Hepatocyte (in vitro differentiated cells): ENCODE data around the gene MZF1. TPM values are rescaled to one million over a fixed set of nuclear protein-coding genes. Genes with fewer than 3 reads are reported as not detected.
"Not testable (repeated sequence)": the region's sequence is repeated elsewhere in the genome, so short reads cannot be mapped to it uniquely, and the experiment has no call there.

Experiments used
- DNase-seq: peaks from one replicate; pipeline ENCODE4 v3.0.0-alpha.2; 2016; ENCODE audit warnings: low spot score
- H2AFZ ChIP-seq: fragments of 200-600 bp; sonication (generic); 2 replicates; pipeline ENCODE4 v1.6.0; 2016; ENCODE audit warnings: antibody characterized with exemption, mild to moderate bottlenecking
- H3K27ac ChIP-seq: fragments of 200-600 bp; sonication (generic); 2 replicates; pipeline ENCODE4 v1.5.1; 2016; ENCODE audit warnings: mild to moderate bottlenecking
- H3K27me3 ChIP-seq: fragments of 200-600 bp; sonication (generic); 2 replicates; pipeline ENCODE4 v1.6.1; 2016
- H3K36me3 ChIP-seq: fragments of 200-600 bp; sonication (generic); replicated peaks from 2 replicates; pipeline ENCODE4 v1.5.1; 2016; ENCODE audit warnings: low read depth; ENCODE audit not compliant: insufficient read depth
- H3K4me1 ChIP-seq: fragments of 200-600 bp; sonication (generic); 2 replicates; pipeline ENCODE4 v1.5.1; 2016; ENCODE audit warnings: mild to moderate bottlenecking, moderate library complexity; ENCODE audit not compliant: insufficient read depth
- H3K4me2 ChIP-seq: fragments of 200-600 bp; sonication (generic); 2 replicates; pipeline ENCODE4 v1.6.0; 2016
- H3K4me3 ChIP-seq: fragments of 200-600 bp; sonication (generic); 2 replicates; pipeline ENCODE4 v1.5.1; 2016; ENCODE audit warnings: mild to moderate bottlenecking
- H3K79me2 ChIP-seq: fragments of 200-600 bp; sonication (generic); 2 replicates; pipeline ENCODE4 v1.6.0; 2017; ENCODE audit warnings: mild to moderate bottlenecking
- H3K9me2 ChIP-seq: fragments of 200-600 bp; sonication (generic); replicated peaks from 2 replicates; pipeline ENCODE4 v1.6.0; 2017; ENCODE audit warnings: mild to moderate bottlenecking; ENCODE audit not compliant: insufficient read depth
- H3K9me3 ChIP-seq: fragments of 200-600 bp; sonication (generic); 2 replicates; pipeline ENCODE4 v1.5.1; 2016; ENCODE audit warnings: low read depth, mild to moderate bottlenecking
- H4K20me1 ChIP-seq: fragments of 200-600 bp; sonication (generic); 2 replicates; pipeline ENCODE4 v1.6.0; 2016; ENCODE audit warnings: mild to moderate bottlenecking; ENCODE audit not compliant: insufficient read depth, poor library complexity, severe bottlenecking
- CTCF ChIP-seq: fragments of 200-600 bp; sonication (generic); IDR thresholded peaks from 2 replicates; pipeline ENCODE4 v1.5.1; 2016; ENCODE audit warnings: antibody characterized with exemption, mild to moderate bottlenecking; ENCODE audit not compliant: poor library complexity
- EZH2 ChIP-seq: fragments of 200-600 bp; sonication (generic); IDR thresholded peaks from 2 replicates; pipeline ENCODE4 v1.6.1; 2016; ENCODE audit warnings: antibody characterized with exemption, mild to moderate bottlenecking, borderline replicate concordance
- EZH2phosphoT487 ChIP-seq: fragments of 200-600 bp; sonication (generic); IDR thresholded peaks from one replicate; pipeline ENCODE4 v1.6.1; 2018; ENCODE audit warnings: antibody characterized with exemption, mild to moderate bottlenecking, low read depth, moderate library complexity; ENCODE audit not compliant: unreplicated experiment, severe bottlenecking
- WGBS: methylation state at CpG from one replicate; pipeline ENCODE4 v1.1.6; 2016; ENCODE audit warnings: low lambda C conversion rate; ENCODE audit errors: missing lambda C conversion rate; 5-methylcytosine and 5-hydroxymethylcytosine counted together
- polyA plus RNA-seq: library from polyadenylated mRNA; unstranded; fragments of >200 nt; fragmentation: Nextera tagmentation; extraction: Ambion mirVana; gene quantifications from 2 replicates; pipeline ENCODE4 v1.2.1, GENCODE V29; 2016
- total RNA-seq: library from RNA; depleted of rRNA; stranded (reverse); fragments of >200 nt; gene quantifications from 2 replicates; pipeline ENCODE4 v1.2.3, GENCODE V29; 2014

The MZF1 gene
- total RNA-seq (19.0 and 23.5 TPM in 2 replicates), polyA plus RNA-seq (19.9 and 29.0 TPM in 2 replicates)

GRCh38 chr19:58572818-58573657 lies at the start of gene MZF1:
TSS of gene MZF1 (minus strand) at chr19:58573335. CDS start at chr19:58571389, 1,946 bp downstream.
- Histone ChIP-seq H3K79me2 (peaks cover 22% of the 10 kb centered on the region), H2AFZ (peak within 1 kb of the TSS; percentile 13), H4K20me1 (no peaks in the 10 kb centered on the region), H3K27me3 (no peaks in the 10 kb centered on the region), H3K4me3 (peak within 1 kb of the TSS; percentile 31), H3K4me1 (peaks cover 9% of the 10 kb centered on the region), H3K4me2 (peak within 1 kb of the TSS; percentile 81), H3K36me3 (no peaks in the 10 kb centered on the region), H3K27ac (peak within 1 kb of the TSS; percentile 94), H3K9me3 (no peaks in the 10 kb centered on the region), H3K9me2 (no peaks in the 10 kb centered on the region)
- TF ChIP-seq EZH2, result no peak
- no peak for TF ChIP-seq CTCF
- no peak for TF ChIP-seq EZH2phosphoT487
- DNase-seq, result peak; percentile 100
- WGBS, result 1% methylated on average over 46 of the region's 75 CpGs

- not testable (repeated sequence) for DNase-seq, H3K9me2 ChIP-seq, H3K4me3 ChIP-seq, H3K36me3 ChIP-seq, H2AFZ ChIP-seq, H3K27ac ChIP-seq, H4K20me1 ChIP-seq, H3K9me3 ChIP-seq, H3K4me1 ChIP-seq, H3K27me3 ChIP-seq, H3K79me2 ChIP-seq, H3K4me2 ChIP-seq
- no CpG with 5 or more reads among the region's 28 CpGs for WGBS
Observed at GRCh38 chr19:58607213-58607612, 34.1 kb upstream of the MZF1 start.

GRCh38 chr19:58606251-58606896 lies 33.2 kb upstream of the MZF1 start:
- not testable (repeated sequence) for H3K4me2 ChIP-seq, DNase-seq, H3K36me3 ChIP-seq, H3K27me3 ChIP-seq, H3K4me3 ChIP-seq, H3K27ac ChIP-seq, H3K9me2 ChIP-seq, H4K20me1 ChIP-seq, H3K9me3 ChIP-seq, H3K79me2 ChIP-seq, H2AFZ ChIP-seq, H3K4me1 ChIP-seq
- WGBS, result 94% methylated on average over 5 of the region's 62 CpGs

GRCh38 chr19:58586133-58586765 lies 13.1 kb upstream of the MZF1 start:
- Histone ChIP-seq H3K36me3 (no peaks in the 10 kb centered on the region), H3K9me2 (no peaks in the 10 kb centered on the region), H3K27me3 (no peaks in the 10 kb centered on the region), H3K4me1 (peaks cover 3% of the 10 kb centered on the region), H3K9me3 (no peaks in the 10 kb centered on the region), H4K20me1 (no peaks in the 10 kb centered on the region), H2AFZ (no peak overlapping the region), H3K4me3 (no peak overlapping the region), H3K79me2 (no peaks in the 10 kb centered on the region), H3K4me2 (no peak overlapping the region), H3K27ac (no peak overlapping the region)
- TF ChIP-seq EZH2 (no peak), EZH2phosphoT487 (no peak)
- WGBS, result 96% methylated on average over 4 of the region's 4 CpGs
- no peak for DNase-seq
